ENCODE measurements around the gene UFSP1.

Gene UFSP1

GRCh38 chr7:100900978-100901377 lies 11.5 kb upstream of the UFSP1 start:
- DNase-seq (ENCODE audit: low read depth, low spot score) = no peak
- TF ChIP-seq CTCF (IDR thresholded peaks at IDR 0.05; ENCODE audit: low read depth, low read length) = no peak
- no peak overlapping the region for H3K4me3 ChIP-seq (ENCODE audit: low read depth, low read length)
- in situ Hi-C loops (cut with HindIII; ENCODE audit: low sequenced_read_pairs) = no loop called here

GRCh38 chr7:100899432-100899831 lies 9.9 kb upstream of the UFSP1 start:
- no peak for TF ChIP-seq CTCF (IDR thresholded peaks at IDR 0.05; ENCODE audit: low read depth, low read length)
- in situ Hi-C loops (cut with HindIII; ENCODE audit: low sequenced_read_pairs) = no loop called here
- DNase-seq (ENCODE audit: low read depth, low spot score) = no peak
- no peak overlapping the region for H3K4me3 ChIP-seq (ENCODE audit: low read depth, low read length)

GRCh38 chr7:100897772-100898454 lies 8.4 kb upstream of the UFSP1 start:
- no peak overlapping the region for H3K4me3 ChIP-seq (ENCODE audit: low read depth, low read length)
- no peak for TF ChIP-seq CTCF (IDR thresholded peaks at IDR 0.05; ENCODE audit: low read depth, low read length)
- DNase-seq (ENCODE audit: low read depth, low spot score) = no peak
- in situ Hi-C loops (cut with HindIII; ENCODE audit: low sequenced_read_pairs) = no loop called here

GRCh38 chr7:100896732-100897608 lies 7.5 kb upstream of the UFSP1 start:
- H3K4me3 ChIP-seq (ENCODE audit: low read depth, low read length) = no peak overlapping the region
- in situ Hi-C loops (cut with HindIII; ENCODE audit: low sequenced_read_pairs) = no loop called here
- TF ChIP-seq CTCF (IDR thresholded peaks at IDR 0.05; ENCODE audit: low read depth, low read length) = peak; percentile 79
- no peak for DNase-seq (ENCODE audit: low read depth, low spot score)

- in situ Hi-C loops (cut with HindIII; ENCODE audit: low sequenced_read_pairs) = no loop called here
- H3K4me3 ChIP-seq (ENCODE audit: low read depth, low read length) = no peak overlapping the region
- no peak for DNase-seq (ENCODE audit: low read depth, low spot score)
- TF ChIP-seq CTCF (IDR thresholded peaks at IDR 0.05; ENCODE audit: low read depth, low read length) = no peak
Measured at GRCh38 chr7:100895956-100896731, 6.6 kb upstream of the UFSP1 start.

GRCh38 chr7:100895701-100895955 lies 6.1 kb upstream of the UFSP1 start, which contains the start of gene ACHE:
TSS of gene ACHE (minus strand) at chr7:100895888. CDS start at chr7:100894232, 1,656 bp downstream.
- DNase-seq (ENCODE audit: low read depth, low spot score) = no peak
- in situ Hi-C loops (cut with HindIII; ENCODE audit: low sequenced_read_pairs) = no loop called here
- no peak for TF ChIP-seq CTCF (IDR thresholded peaks at IDR 0.05; ENCODE audit: low read depth, low read length)
- H3K4me3 ChIP-seq (ENCODE audit: low read depth, low read length) = peak within 1 kb of the TSS; percentile 32
